Effector CD8-positive, alpha-beta T cell (primary cell): ENCODE results near the gene YPEL3.

ENCODE experiments used
- DNase-seq: peaks from one replicate; lab custom pipeline; 2025; lab: John Stamatoyannopoulos, UW

YPEL3 gene

DNA sequence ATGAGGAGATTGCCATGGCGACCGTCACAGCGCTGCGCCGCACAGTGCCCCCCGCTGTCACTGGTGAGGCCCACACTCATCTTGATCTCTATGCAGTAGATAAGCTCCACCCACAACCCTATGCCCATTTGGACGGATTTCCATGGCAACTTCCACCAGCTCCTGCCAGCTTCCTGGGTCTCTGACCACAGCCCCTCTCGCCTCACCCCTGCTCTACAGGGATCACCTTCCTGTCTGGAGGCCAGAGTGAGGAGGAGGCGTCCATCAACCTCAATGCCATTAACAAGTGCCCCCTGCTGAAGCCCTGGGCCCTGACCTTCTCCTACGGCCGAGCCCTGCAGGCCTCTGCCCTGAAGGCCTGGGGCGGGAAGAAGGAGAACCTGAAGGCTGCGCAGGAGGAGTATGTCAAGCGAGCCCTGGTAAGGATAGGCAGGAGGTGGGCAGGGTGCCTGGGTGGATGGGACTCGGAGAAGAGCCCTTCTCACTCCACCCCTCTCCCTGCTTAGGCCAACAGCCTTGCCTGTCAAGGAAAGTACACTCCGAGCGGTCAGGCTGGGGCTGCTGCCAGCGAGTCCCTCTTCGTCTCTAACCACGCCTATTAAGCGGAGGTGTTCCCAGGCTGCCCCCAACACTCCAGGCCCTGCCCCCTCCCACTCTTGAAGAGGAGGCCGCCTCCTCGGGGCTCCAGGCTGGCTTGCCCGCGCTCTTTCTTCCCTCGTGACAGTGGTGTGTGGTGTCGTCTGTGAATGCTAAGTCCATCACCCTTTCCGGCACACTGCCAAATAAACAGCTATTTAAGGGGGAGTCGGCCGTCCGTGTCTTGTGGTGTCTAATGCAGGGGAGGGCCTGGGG, 26.2 kb downstream of the YPEL3 start:
- DNase-seq, result no peak

DNA sequence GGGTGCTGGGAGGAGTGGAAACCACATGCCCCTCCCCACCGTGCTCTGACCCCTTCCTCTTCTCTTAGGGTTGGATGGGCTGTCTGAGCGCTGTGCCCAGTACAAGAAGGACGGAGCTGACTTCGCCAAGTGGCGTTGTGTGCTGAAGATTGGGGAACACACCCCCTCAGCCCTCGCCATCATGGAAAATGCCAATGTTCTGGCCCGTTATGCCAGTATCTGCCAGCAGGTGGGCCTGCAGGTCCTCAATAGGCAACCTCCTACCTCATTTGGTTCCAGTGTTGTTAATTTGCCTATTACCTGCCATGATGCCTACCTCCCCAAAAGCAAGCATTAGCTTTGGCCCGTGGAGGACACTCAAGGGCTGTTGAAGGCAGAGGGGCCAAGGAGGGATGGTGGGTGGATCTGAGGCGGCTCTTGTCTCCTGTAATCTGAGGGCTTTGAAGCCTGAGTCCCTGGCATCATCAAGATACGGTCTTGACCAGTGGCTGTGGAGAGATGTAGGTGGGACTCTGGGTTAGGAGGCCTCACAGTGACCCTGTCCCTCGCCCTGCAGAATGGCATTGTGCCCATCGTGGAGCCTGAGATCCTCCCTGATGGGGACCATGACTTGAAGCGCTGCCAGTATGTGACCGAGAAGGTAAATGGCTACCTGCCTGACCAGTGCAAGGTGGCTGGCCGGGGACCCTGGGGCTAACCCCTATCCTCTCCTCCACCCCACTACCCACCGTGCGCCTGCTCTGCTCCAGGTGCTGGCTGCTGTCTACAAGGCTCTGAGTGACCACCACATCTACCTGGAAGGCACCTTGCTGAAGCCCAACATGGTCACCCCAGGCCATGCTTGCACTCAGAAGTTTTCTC, 27.0 kb downstream of the YPEL3 start:
- peak; percentile 26 for DNase-seq

GRCh38 chr16:30068333-30068732, 27.7 kb downstream of the YPEL3 start:
- no peak for DNase-seq

DNA sequence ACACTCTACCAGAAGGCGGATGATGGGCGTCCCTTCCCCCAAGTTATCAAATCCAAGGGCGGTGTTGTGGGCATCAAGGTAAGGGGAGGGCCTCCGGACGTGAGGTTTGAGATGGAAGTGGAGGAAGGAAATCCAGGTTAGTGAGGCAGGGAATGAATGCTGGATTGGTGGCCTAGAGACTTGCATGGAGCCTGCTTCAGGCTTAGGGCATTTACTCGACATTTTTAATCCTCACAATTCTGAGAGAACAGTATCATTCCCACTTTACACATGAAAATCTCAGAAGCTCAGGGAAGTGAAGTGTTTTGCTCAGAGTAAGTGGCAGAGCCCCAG, 28.5 kb downstream of the YPEL3 start:
- no peak for DNase-seq

DNA sequence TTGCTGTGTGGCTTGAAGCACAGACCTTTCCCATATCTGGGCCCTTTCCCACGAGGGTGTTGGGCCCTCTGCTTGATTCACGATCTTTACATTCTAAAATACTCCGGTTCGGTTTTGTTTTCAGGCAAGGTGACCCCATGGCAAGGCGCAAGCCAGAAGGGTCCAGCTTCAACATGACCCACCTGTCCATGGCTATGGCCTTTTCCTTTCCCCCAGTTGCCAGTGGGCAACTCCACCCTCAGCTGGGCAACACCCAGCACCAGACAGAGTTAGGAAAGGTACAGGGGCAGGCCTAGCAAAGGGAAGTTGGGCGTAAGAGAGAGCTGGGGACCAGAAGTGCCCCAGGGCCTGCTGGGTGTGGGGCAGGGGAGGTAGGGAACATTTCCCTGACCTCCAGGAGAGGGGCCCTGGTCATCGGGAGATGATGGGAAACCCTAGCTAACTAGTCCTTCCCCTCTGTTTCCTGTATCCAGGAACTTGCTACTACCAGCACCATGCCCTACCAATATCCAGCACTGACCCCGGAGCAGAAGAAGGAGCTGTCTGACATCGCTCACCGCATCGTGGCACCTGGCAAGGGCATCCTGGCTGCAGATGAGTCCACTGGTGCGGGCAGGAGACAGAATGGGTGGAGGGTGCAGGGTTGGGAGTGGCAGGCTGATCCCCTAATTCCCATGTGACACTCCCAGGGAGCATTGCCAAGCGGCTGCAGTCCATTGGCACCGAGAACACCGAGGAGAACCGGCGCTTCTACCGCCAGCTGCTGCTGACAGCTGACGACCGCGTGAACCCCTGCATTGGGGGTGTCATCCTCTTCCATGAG, 29.0 kb downstream of the YPEL3 start:
- DNase-seq, result no peak

- no peak for DNase-seq
Observed at GRCh38 chr16:30065943-30066760, 29.9 kb downstream of the YPEL3 start.

- peak; percentile 87 for DNase-seq
Observed at GRCh38 chr16:30065102-30065942, 30.7 kb downstream of the YPEL3 start, which contains the start of gene ALDOA. Gene ALDOA (plus strand): TSS chr16:30065760. CDS start chr16:30066898, 1,138 bp downstream.

GRCh38 chr16:30064729-30065101, 31.3 kb downstream of the YPEL3 start:
- no peak for DNase-seq

- DNase-seq, result peak; percentile 31
Observed at GRCh38 chr16:30063893-30064728, 31.9 kb downstream of the YPEL3 start.

- no peak for DNase-seq
Observed at GRCh38 chr16:30063278-30063892, 32.6 kb downstream of the YPEL3 start.

DNA sequence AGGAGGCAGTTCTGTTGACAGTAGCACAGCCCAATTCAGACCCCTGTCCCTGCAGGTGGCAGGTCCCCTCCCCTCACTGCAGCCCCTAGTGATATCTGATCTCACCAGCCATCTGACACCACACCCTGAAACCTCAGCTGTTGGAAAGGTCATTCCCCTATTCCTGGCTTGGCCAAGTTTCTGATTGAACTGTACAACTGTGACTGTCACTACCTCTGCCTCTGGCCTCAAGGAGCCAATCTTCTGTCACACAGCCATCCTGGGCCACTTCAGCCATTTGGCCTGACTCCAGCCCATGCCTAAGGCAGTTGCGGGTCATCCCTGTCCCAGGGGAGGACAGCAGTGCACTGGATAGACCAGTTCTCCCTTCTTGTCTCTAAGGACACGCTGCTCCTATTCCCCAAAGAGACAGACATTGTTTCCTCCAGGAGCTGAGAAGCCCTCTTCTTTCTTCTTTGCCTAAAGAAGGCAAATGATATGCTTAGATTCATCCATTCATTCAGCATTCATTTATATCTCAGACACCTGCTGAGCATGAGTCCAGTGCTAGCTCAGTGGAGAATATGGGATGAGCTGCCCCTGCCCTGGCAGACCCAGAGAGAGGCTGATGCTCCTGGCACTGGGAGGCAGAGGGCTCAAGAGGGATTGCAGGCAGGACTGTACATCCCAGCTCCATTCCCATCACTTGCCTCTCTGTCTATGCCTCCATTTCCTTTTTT, 35.0 kb downstream of the YPEL3 start:
- DNase-seq, result no peak

- DNase-seq, result no peak
Observed at GRCh38 chr16:30060346-30060745, 35.7 kb downstream of the YPEL3 start.

- DNase-seq, result peak; percentile 9
Observed at GRCh38 chr16:30054959-30055553, 41.0 kb downstream of the YPEL3 start.

GRCh38 chr16:30054451-30054850, 41.6 kb downstream of the YPEL3 start:
- DNase-seq, result no peak

GRCh38 chr16:30053376-30054015, 42.5 kb downstream of the YPEL3 start:
- DNase-seq, result no peak

GRCh38 chr16:30052671-30053372, 43.2 kb downstream of the YPEL3 start:
- DNase-seq, result peak; percentile 81

- DNase-seq, result no peak
Observed at GRCh38 chr16:30051518-30051917, 44.5 kb downstream of the YPEL3 start.
